Measurements from ENCODE around the gene LTF. TPM values are rescaled to one million over a fixed set of nuclear protein-coding genes. Genes with fewer than 3 reads are reported as not detected.

Gene LTF
- total and polyA plus RNA-seq, 10 of the 15 experiments (the other 5 are each of a cell fraction or from before 2014, with no cell fraction given), result 0.03 to 0.31 TPM; not detected in 8

- peak overlapping the region; percentile 25 for H2AFZ ChIP-seq (ENCODE audit: control insufficient read depth, low read depth, low read length)
- H3K36me3 ChIP-seq (ENCODE audit: control insufficient read depth in 2 of 2, insufficient read depth in 2 of 2, low read length in 1 of 2), result no peaks in the 10 kb centered on the region
- no peak overlapping the region for H3K9ac ChIP-seq (ENCODE audit: control insufficient read depth, insufficient read depth, low read length)
- peaks cover 0 to 2% of the 10 kb centered on the region in 2 experiments; a peak in 1 of 4 replicates for H3K27me3 ChIP-seq (replicated peaks in 1 of 2; ENCODE audit: control insufficient read depth in 2 of 2, insufficient read depth in 2 of 2, low read length in 1 of 2)
- peak overlapping the region; percentile 15 for H3K4me2 ChIP-seq (ENCODE audit: control insufficient read depth, insufficient read depth)
- FAIRE-seq (peak; percentile 99), ATAC-seq (peak; percentile 99), DNase-seq (ENCODE audit: low read depth, low spot score) (peak; percentile 56)
- CTCF ChIA-PET, result interaction anchor here (0.6 to 11.0 kb wide), 62 partner anchors 8 to 1460 kb away, joined by 3 to 207 read pairs (median 4); partner anchors contain the start of genes ALS2CL, FAM240A and RTP3
- no TSS peak for BruUV-seq (replicated peaks)
- no peaks in the 10 kb centered on the region for H3K9me3 ChIP-seq (replicated peaks; ENCODE audit: control insufficient read depth, insufficient read depth, low read length)
- 6% methylated on average over 26 of the region's 26 CpGs for WGBS (ENCODE audit: insufficient coverage, insufficient replicate concordance, low lambda C conversion rate, missing lambda C conversion rate)
- RAD21 ChIA-PET (ENCODE audit: unreplicated experiment), result interaction anchor here (0.6 to 3.4 kb wide), 23 partner anchors 8 to 402 kb away, joined by 3 to 66 read pairs (median 4); no protein-coding TSS in a partner anchor
- no peak overlapping the region for H3K27ac ChIP-seq (ENCODE audit: control insufficient read depth, insufficient read depth)
- intact Hi-C loops (cut with micrococcal nuclease; ENCODE audit: unreplicated experiment), result loop anchor here (1.0 kb wide), 2 partner anchors 69 to 141 kb away; no protein-coding TSS in a partner anchor
- no peak overlapping the region for H3K4me3 ChIP-seq
- POLR2A ChIA-PET, result interaction anchor here (1.0 kb wide), 1 partner anchor 73 kb away, joined by 3 read pairs; no protein-coding TSS in a partner anchor
- H3K79me2 ChIP-seq (ENCODE audit: control insufficient read depth, insufficient read depth, low read length), result no peaks in the 10 kb centered on the region
- peaks cover 5% of the 10 kb centered on the region for H3K4me1 ChIP-seq (ENCODE audit: control insufficient read depth, insufficient read depth, low read length)
- no peaks in the 10 kb centered on the region for H4K20me1 ChIP-seq (ENCODE audit: control insufficient read depth, insufficient read depth)
- in situ Hi-C loops (cut with MboI), result loop anchor here (5.0 kb wide), 2 partner anchors 68 to 138 kb away; no protein-coding TSS in a partner anchor
- SMC1A ChIA-PET (ENCODE audit: uncharacterized antibody, unreplicated experiment), result interaction anchor here (0.6 to 4.2 kb wide), 32 partner anchors 9 to 424 kb away, joined by 3 to 68 read pairs (median 4); partner anchors contain the start of genes CCR1, CCRL2 and RTP3
- TF ChIP-seq CBFB (IDR thresholded peaks at IDR 0.05; ENCODE audit: low read depth) (0 out of 2 replicates have a peak, but pooled peaks have one; percentile 49), ZNF24 (IDR thresholded peaks at IDR 0.05) (0 out of 2 replicates have a peak, but pooled peaks have one; percentile 17), HCFC1 (IDR thresholded peaks at IDR 0.05; ENCODE audit: low read length) (peak; percentile 30; the same call in 1 of the 2 replicates), YBX1 (IDR thresholded peaks at IDR 0.05) (no peak), ZSCAN29 (IDR thresholded peaks at IDR 0.05) (0 out of 2 replicates have a peak, but pooled peaks have one; percentile 40), LARP7 (IDR thresholded peaks at IDR 0.05) (peak; percentile 82; the same call in 1 of the 2 replicates), CBX3 (IDR thresholded peaks at IDR 0.05; ENCODE audit: borderline replicate concordance, low read depth) (no peak), CREM (IDR thresholded peaks at IDR 0.05; ENCODE audit: low read depth) (peak; percentile 60), RELA (IDR thresholded peaks at IDR 0.05; ENCODE audit: borderline replicate concordance, partially characterized antibody) (peak; percentile 72), SMARCA5 (IDR thresholded peaks at IDR 0.05) (peak; percentile 91; the same call in 1 of the 2 replicates), NFYA (IDR thresholded peaks at IDR 0.05; ENCODE audit: borderline replicate concordance, low read depth, low read length) (peak; percentile 7; the same call in 1 of the 2 replicates), BCL11A (IDR thresholded peaks at IDR 0.05; ENCODE audit: low read depth, low read length) (0 out of 2 replicates have a peak, but pooled peaks have one; percentile 25), POU2F2 (IDR thresholded peaks at IDR 0.05; ENCODE audit: borderline replicate concordance, low read depth, low read length) (peak; percentile 83; the same call in 2 of the 3 replicates), IKZF1 (conservative IDR thresholded peaks at IDR 0.05) (peak; percentile 63), EED (IDR thresholded peaks at IDR 0.05; ENCODE audit: low read depth) (no peak), ASH2L (IDR thresholded peaks at IDR 0.05; ENCODE audit: borderline replicate concordance, low read depth) (no peak), TBL1XR1 (IDR thresholded peaks at IDR 0.05; ENCODE audit: low read depth, low read length) (peak; percentile 69), RUNX3 (IDR thresholded peaks at IDR 0.05; ENCODE audit: low read length) (peak; percentile 86), SMAD1 (IDR thresholded peaks at IDR 0.05; ENCODE audit: low read depth, partially characterized antibody) (no peak), PAX8 (IDR thresholded peaks at IDR 0.05) (no peak)
- TF ChIP-seq, protein P1, sequence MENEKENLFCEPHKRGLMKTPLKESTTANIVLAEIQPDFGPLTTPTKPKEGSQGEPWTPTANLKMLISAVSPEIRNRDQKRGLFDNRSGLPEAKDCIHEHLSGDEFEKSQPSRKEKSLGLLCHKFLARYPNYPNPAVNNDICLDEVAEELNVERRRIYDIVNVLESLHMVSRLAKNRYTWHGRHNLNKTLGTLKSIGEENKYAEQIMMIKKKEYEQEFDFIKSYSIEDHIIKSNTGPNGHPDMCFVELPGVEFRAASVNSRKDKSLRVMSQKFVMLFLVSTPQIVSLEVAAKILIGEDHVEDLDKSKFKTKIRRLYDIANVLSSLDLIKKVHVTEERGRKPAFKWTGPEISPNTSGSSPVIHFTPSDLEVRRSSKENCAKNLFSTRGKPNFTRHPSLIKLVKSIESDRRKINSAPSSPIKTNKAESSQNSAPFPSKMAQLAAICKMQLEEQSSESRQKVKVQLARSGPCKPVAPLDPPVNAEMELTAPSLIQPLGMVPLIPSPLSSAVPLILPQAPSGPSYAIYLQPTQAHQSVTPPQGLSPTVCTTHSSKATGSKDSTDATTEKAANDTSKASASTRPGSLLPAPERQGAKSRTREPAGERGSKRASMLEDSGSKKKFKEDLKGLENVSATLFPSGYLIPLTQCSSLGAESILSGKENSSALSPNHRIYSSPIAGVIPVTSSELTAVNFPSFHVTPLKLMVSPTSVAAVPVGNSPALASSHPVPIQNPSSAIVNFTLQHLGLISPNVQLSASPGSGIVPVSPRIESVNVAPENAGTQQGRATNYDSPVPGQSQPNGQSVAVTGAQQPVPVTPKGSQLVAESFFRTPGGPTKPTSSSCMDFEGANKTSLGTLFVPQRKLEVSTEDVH (IDR thresholded peaks at IDR 0.05; ENCODE audit: low read depth, partially characterized antibody), result no peak
- TF ChIP-seq, protein P2, sequence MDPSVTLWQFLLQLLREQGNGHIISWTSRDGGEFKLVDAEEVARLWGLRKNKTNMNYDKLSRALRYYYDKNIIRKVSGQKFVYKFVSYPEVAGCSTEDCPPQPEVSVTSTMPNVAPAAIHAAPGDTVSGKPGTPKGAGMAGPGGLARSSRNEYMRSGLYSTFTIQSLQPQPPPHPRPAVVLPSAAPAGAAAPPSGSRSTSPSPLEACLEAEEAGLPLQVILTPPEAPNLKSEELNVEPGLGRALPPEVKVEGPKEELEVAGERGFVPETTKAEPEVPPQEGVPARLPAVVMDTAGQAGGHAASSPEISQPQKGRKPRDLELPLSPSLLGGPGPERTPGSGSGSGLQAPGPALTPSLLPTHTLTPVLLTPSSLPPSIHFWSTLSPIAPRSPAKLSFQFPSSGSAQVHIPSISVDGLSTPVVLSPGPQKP (IDR thresholded peaks at IDR 0.05; ENCODE audit: low read depth, low read length), result 0 out of 2 replicates have a peak, but pooled peaks have one; percentile 40
These were observed 24.1 kb upstream of the LTF start for GRCh38 chr3:46488735-46489361.

Measured in GM12878 (cell line).